Endothelial cell of umbilical vein (primary cell): Measurements from ENCODE around the gene VTI1A. TPM values are rescaled to one million over a fixed set of nuclear protein-coding genes. Genes with fewer than 3 reads are reported as not detected.
"Not testable (repeated sequence)": the region's sequence is repeated elsewhere in the genome, so short reads cannot be mapped to it uniquely, and the experiment has no call there.

Source experiments
- BruUV-seq: library from RNA; stranded (reverse); fragments of 400-500 nt; replicated peaks from 2 replicates; lab custom pipeline; 2021; lab: Mats Ljungman, UMichigan
- CTCF ChIA-PET: fragments of 300-600, 350-600 bp; sonication (Branson Sonifier 250); formaldehyde crosslinking; loops from one replicate; lab custom pipeline; 2021; ENCODE audit warnings: antibody characterized with exemption, inconsistent platforms; lab: Charles Lee
- POLR2A ChIA-PET: fragments of 300-600, 350-600 bp; sonication (Branson Sonifier 250); formaldehyde crosslinking; loops from one replicate; lab custom pipeline; 2021; ENCODE audit warnings: antibody characterized with exemption, inconsistent platforms; lab: Charles Lee
- DNase-seq: peaks from one replicate; pipeline ENCODE4 v3.0.0-alpha.2; 2011; ENCODE audit warnings: low read depth, low spot score
- FAIRE-seq: peaks from 2 replicates; lab custom pipeline; 2011; peaks lifted over from hg19 to GRCh38; lab: Jason Lieb, UNC
- H2AFZ ChIP-seq: 2 replicates; pipeline ENCODE4 v1.6.0; 2012; ENCODE audit warnings: low read depth, low read length, control low read depth, inconsistent platforms
- H3K27ac ChIP-seq: 2 replicates; pipeline ENCODE4 v1.5.1; 2011; ENCODE audit warnings: low read depth, mild to moderate bottlenecking, control low read depth, low read length, moderate library complexity; ENCODE audit not compliant: insufficient read depth
- H3K27me3 ChIP-seq, 2 experiments: 2 replicates each; pipeline versions ENCODE4 v1.6.0 to v1.6.1; 2011; ENCODE audit warnings: low read length in 2 of 2, mixed read lengths in 1 of 2; ENCODE audit not compliant: control insufficient read depth in 2 of 2, insufficient read depth in 2 of 2
- H3K36me3 ChIP-seq, 2 experiments: 2 replicates in 1 of 2; 3 replicates in 1 of 2; pipeline ENCODE4 v1.5.1; 2011; ENCODE audit warnings: low read length in 2 of 2, mild to moderate bottlenecking in 1 of 2, moderate library complexity in 1 of 2; ENCODE audit not compliant: control insufficient read depth in 2 of 2, insufficient read depth in 2 of 2; ENCODE audit errors: extremely low read depth in 1 of 2
- H3K4me1 ChIP-seq: 3 replicates; pipeline ENCODE4 v1.5.1; 2011; ENCODE audit warnings: mild to moderate bottlenecking, low read length; ENCODE audit not compliant: control insufficient read depth, insufficient read depth; ENCODE audit errors: extremely low read depth
- H3K4me2 ChIP-seq: 2 replicates; pipeline ENCODE4 v1.6.1; 2011; ENCODE audit warnings: low read length, control low read depth, mixed read lengths; ENCODE audit not compliant: insufficient read depth
- H3K4me3 ChIP-seq, 3 experiments: fragments of 200-600 bp in 1 of 3; sonication (generic), shearing (Covaris generic) in 1 of 3; replicated peaks in 1 of 3; 2 replicates each; pipeline ENCODE4 v1.5.1; 2011 to 2016; ENCODE audit warnings: control low read depth in 3 of 3, low read length in 3 of 3, mild to moderate bottlenecking in 2 of 3, inconsistent platforms in 1 of 3, low read depth in 1 of 3, moderate library complexity in 1 of 3; ENCODE audit not compliant: insufficient read depth in 1 of 3
- H3K79me2 ChIP-seq: 2 replicates; pipeline ENCODE4 v1.6.0; 2012; ENCODE audit warnings: low read length, inconsistent platforms; ENCODE audit not compliant: control insufficient read depth, insufficient read depth
- H3K9ac ChIP-seq: replicated peaks from 2 replicates; pipeline ENCODE3; 2011; ENCODE audit warnings: low read length, control low read depth; ENCODE audit not compliant: insufficient read depth; ENCODE audit errors: extremely low read depth
- H3K9me1 ChIP-seq: replicated peaks from 3 replicates; pipeline ENCODE4 v1.6.0; 2011; ENCODE audit warnings: mild to moderate bottlenecking, low read length; ENCODE audit not compliant: control insufficient read depth, insufficient read depth; ENCODE audit errors: extremely low read depth
- H3K9me3 ChIP-seq: replicated peaks from 2 replicates; pipeline ENCODE4 v1.5.1; 2012; ENCODE audit warnings: low read length, inconsistent platforms; ENCODE audit not compliant: control insufficient read depth, insufficient read depth
- H4K20me1 ChIP-seq: replicated peaks from 2 replicates; pipeline ENCODE3; 2011; ENCODE audit warnings: mild to moderate bottlenecking, low read length; ENCODE audit not compliant: control insufficient read depth, insufficient read depth; ENCODE audit errors: extremely low read depth
- EZH2 ChIP-seq: IDR thresholded peaks from 2 replicates; pipeline ENCODE4 v1.6.1; 2012; ENCODE audit warnings: borderline replicate concordance, low read depth, mild to moderate bottlenecking, moderate library complexity, low read length, inconsistent platforms; ENCODE audit not compliant: severe bottlenecking
- FOS ChIP-seq: IDR thresholded peaks from 2 replicates; pipeline ENCODE4 v1.6.1; 2011; ENCODE audit warnings: mild to moderate bottlenecking, low read length, moderate library complexity, borderline replicate concordance; ENCODE audit not compliant: insufficient read depth
- GATA2 ChIP-seq: IDR thresholded peaks from 2 replicates; pipeline ENCODE4 v1.7.0; 2011; ENCODE audit warnings: low read depth, mild to moderate bottlenecking, moderate library complexity, mixed read lengths, low read length; ENCODE audit not compliant: insufficient read length, insufficient read depth
- JUN ChIP-seq: IDR thresholded peaks from 2 replicates; pipeline ENCODE4 v1.6.1; 2011; ENCODE audit warnings: borderline replicate concordance, low read depth; ENCODE audit not compliant: insufficient read length, insufficient read depth
- MYC ChIP-seq: IDR thresholded peaks from one replicate; pipeline ENCODE4 v1.6.1; 2011; ENCODE audit warnings: mild to moderate bottlenecking, low read depth, low read length
- POLR2A ChIP-seq: IDR thresholded peaks from 2 replicates; pipeline ENCODE4 v1.6.1; 2012; ENCODE audit warnings: low read depth, mild to moderate bottlenecking, control low read depth, low read length
- POLR2AphosphoS5 ChIP-seq: IDR thresholded peaks from 2 replicates; pipeline ENCODE4 v1.6.1; 2012; ENCODE audit warnings: low read depth, mild to moderate bottlenecking, control low read depth, low read length, moderate library complexity; ENCODE audit not compliant: insufficient read depth
- dilution Hi-C: fragments of 300-500 bp; cut with MboI; formaldehyde crosslinking; loops from one replicate; pipeline ENCODE4 v1.15.0; 2019; ENCODE audit warnings: low sequenced_read_pairs; ENCODE audit not compliant: extremely low pct_ligation_motif_present
- intact Hi-C: fragments of 100-400 bp; cut with micrococcal nuclease; formaldehyde crosslinking; loops from one replicate; pipeline ENCODE4 v1.10.0; 2022
- polyA plus RNA-seq, 4 experiments: library from polyadenylated mRNA; depleted of rRNA in 3 of 4; stranded (reverse) in 3 of 4; unstranded in 1 of 4; fragments of >200 nt; gene quantifications; 2 replicates each; pipeline versions ENCODE4 v1.2.1 to v1.2.3, GENCODE V29; 2011 to 2012; ENCODE audit warnings: missing spikeins in 1 of 4
- total RNA-seq: library from RNA; stranded (reverse); gene quantifications from 2 replicates; pipeline ENCODE4 v1.2.3, GENCODE V29; 2021
- TF ChIP-seq, protein P1 (sequence below): IDR thresholded peaks from 2 replicates; pipeline ENCODE4 v1.6.1; 2011; ENCODE audit not compliant: insufficient read depth, insufficient read length
- TF ChIP-seq, protein P2 (sequence below), 2 donors: IDR thresholded peaks; 1 replicate in 1 of 2; 2 replicates in 1 of 2; pipeline ENCODE4 v1.5.1; 2011; ENCODE audit warnings: low read length in 2 of 2, mild to moderate bottlenecking in 2 of 2, moderate library complexity in 2 of 2, control low read depth in 1 of 2, inconsistent platforms in 1 of 2, low read depth in 1 of 2; ENCODE audit not compliant: insufficient read depth in 1 of 2; ENCODE audit errors: extremely low read depth in 1 of 2

Gene VTI1A
- total and polyA plus RNA-seq, 2 donors (not counting 3 experiments of a cell fraction or from before 2014, with no cell fraction given): 10.8 to 35.6 TPM

DNA sequence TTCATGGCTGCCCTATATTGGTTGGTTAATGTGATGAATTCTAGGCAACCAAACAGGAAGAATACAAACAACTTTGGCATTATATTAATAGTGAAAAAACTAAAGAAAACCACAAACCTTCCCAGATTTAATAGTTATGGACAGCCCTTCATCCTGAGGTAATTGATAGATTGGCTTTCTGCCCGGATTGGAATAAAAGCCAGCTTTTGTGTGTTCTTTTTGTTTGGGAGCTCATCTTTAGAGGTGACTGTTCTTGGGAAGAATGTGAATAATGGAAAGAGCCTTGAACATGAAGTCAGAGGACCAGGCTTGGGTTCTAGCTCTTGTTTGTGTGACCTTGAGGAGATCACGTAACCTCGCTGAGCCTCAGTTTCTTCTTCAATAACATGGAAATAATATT lies 92.3 kb downstream of the VTI1A start:
- BruUV-seq: no TSS peak
- H3K4me3 ChIP-seq: no peak overlapping the region
- no peak overlapping the region for H3K9ac ChIP-seq
- dilution Hi-C loops (no loop called here), intact Hi-C loops (no loop called here)
- H3K36me3 ChIP-seq: peaks cover 0 to 4% of the 10 kb centered on the region in 2 experiments
- DNase-seq: no peak
- ChIA-PET CTCF (no interaction called here), POLR2A (no interaction called here)
- no peaks in the 10 kb centered on the region for H3K9me1 ChIP-seq
- H3K27ac ChIP-seq: no peak overlapping the region
- H3K79me2 ChIP-seq: no peaks in the 10 kb centered on the region
- no peak overlapping the region for H2AFZ ChIP-seq
- no peak overlapping the region for H3K4me2 ChIP-seq
- no peaks in the 10 kb centered on the region for H4K20me1 ChIP-seq
- H3K9me3 ChIP-seq: no peaks in the 10 kb centered on the region
- no peaks in the 10 kb centered on the region for H3K4me1 ChIP-seq
- no peak for FAIRE-seq
- TF ChIP-seq GATA2: no peak
- no peak for TF ChIP-seq FOS
- TF ChIP-seq JUN: no peak
- TF ChIP-seq MYC: no peak
- TF ChIP-seq POLR2AphosphoS5: no peak
- TF ChIP-seq POLR2A: no peak
- TF ChIP-seq EZH2: no peak
- TF ChIP-seq, protein P1, sequence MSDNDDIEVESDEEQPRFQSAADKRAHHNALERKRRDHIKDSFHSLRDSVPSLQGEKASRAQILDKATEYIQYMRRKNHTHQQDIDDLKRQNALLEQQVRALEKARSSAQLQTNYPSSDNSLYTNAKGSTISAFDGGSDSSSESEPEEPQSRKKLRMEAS: no peak
- TF ChIP-seq, protein P2, sequence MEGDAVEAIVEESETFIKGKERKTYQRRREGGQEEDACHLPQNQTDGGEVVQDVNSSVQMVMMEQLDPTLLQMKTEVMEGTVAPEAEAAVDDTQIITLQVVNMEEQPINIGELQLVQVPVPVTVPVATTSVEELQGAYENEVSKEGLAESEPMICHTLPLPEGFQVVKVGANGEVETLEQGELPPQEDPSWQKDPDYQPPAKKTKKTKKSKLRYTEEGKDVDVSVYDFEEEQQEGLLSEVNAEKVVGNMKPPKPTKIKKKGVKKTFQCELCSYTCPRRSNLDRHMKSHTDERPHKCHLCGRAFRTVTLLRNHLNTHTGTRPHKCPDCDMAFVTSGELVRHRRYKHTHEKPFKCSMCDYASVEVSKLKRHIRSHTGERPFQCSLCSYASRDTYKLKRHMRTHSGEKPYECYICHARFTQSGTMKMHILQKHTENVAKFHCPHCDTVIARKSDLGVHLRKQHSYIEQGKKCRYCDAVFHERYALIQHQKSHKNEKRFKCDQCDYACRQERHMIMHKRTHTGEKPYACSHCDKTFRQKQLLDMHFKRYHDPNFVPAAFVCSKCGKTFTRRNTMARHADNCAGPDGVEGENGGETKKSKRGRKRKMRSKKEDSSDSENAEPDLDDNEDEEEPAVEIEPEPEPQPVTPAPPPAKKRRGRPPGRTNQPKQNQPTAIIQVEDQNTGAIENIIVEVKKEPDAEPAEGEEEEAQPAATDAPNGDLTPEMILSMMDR (IDR thresholded peaks at IDR 0.05; ENCODE audit: extremely low read depth in 1 of 2, insufficient read depth in 1 of 2, low read depth in 1 of 2, low read length in 2 of 2): no peak
- no peaks in the 10 kb centered on the region for H3K27me3 ChIP-seq

DNA sequence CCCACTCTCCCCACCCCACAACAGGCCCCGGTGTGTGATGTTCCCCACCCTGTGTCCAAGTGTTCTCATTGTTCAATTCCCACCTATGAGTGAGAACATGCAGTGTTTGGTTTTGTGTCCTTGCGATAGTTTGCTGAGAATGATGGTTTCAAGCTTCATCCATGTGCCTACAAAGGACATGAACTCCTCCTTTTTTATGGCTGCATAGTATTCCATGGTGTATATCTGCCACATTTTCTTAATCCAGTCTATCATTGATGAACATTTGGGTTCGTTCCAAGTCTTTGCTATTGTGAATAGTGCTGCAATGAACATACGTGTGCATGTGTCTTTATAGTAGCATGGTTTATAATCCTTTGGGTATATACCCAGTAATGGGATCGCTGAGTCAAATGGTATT lies 95.8 kb downstream of the VTI1A start:
- DNase-seq, H4K20me1 ChIP-seq, H3K27ac ChIP-seq, H3K27me3 ChIP-seq, H3K4me2 ChIP-seq, dilution Hi-C loops, H3K4me3 ChIP-seq, H3K4me1 ChIP-seq, H3K9ac ChIP-seq, H3K79me2 ChIP-seq, H3K36me3 ChIP-seq, H3K9me1 ChIP-seq, H3K9me3 ChIP-seq, intact Hi-C loops, FAIRE-seq, POLR2A ChIA-PET, H2AFZ ChIP-seq, BruUV-seq: not testable (repeated sequence)
- CTCF ChIA-PET: interaction anchor here (1.1 kb wide), 1 partner anchor 8 kb away, joined by 3 read pairs; no protein-coding TSS in a partner anchor
